WTC11 (cell line): ENCODE measurements around the gene ZNF804B. TPM values are rescaled to one million over a fixed set of nuclear protein-coding genes. Genes with fewer than 3 reads are reported as not detected.

Experiments
- ATAC-seq: fragments of 200-7000 bp; cut with Tn5 transposase; 2 replicates; pipeline ENCODE4 v1.10.0; 2021; ENCODE audit warnings: mild to moderate bottlenecking, moderate library complexity
- CTCF ChIA-PET: fragments of 300-600 bp; sonication (Branson Sonifier 250); formaldehyde crosslinking; loops from one replicate; lab custom pipeline; 2021; ENCODE audit warnings: antibody characterized with exemption; lab: Charles Lee
- POLR2A ChIA-PET: fragments of 350-600 bp; sonication (Branson Sonifier 250); formaldehyde crosslinking; loops from one replicate; lab custom pipeline; 2021; ENCODE audit warnings: antibody characterized with exemption; lab: Charles Lee
- DNase-seq: peaks from one replicate; pipeline ENCODE4 v3.0.0; 2021; ENCODE audit warnings: low spot score
- H3K27ac Mint-ChIP-seq: 2 replicates; pipeline ENCODE4 v1.8.0; 2021; ENCODE audit warnings: mixed read lengths
- H3K27me3 Mint-ChIP-seq: 2 replicates; pipeline ENCODE4 v1.8.0; 2021; ENCODE audit warnings: low read depth, mild to moderate bottlenecking, moderate library complexity, mixed read lengths
- H3K36me3 Mint-ChIP-seq: 2 replicates; pipeline ENCODE4 v1.8.0; 2021; ENCODE audit warnings: mixed read lengths
- H3K4me1 Mint-ChIP-seq: 2 replicates; pipeline ENCODE4 v1.8.0; 2022; ENCODE audit warnings: mixed read lengths
- H3K4me3 Mint-ChIP-seq: 2 replicates; pipeline ENCODE4 v1.8.0; 2021; ENCODE audit warnings: mild to moderate bottlenecking, moderate library complexity, mixed read lengths
- H3K9me3 Mint-ChIP-seq: 2 replicates; pipeline ENCODE4 v1.8.0; 2021; ENCODE audit warnings: mixed read lengths
- GTF2I ChIP-seq: fragments of 250-450 bp; sonication (Bioruptor Pico); conservative IDR thresholded peaks from 2 replicates; pipeline ENCODE4 v1.4.0; 2021; ENCODE audit warnings: mild to moderate bottlenecking
- JUN ChIP-seq: sonication (generic); formaldehyde crosslinking; IDR thresholded peaks from 2 replicates; pipeline ENCODE4 v1.8.0; 2023; ENCODE audit warnings: mild to moderate bottlenecking, missing genetic modification reagents
- PRRX2 ChIP-seq: fragments of 250-450 bp; sonication (Bioruptor Pico); IDR thresholded peaks from 2 replicates; pipeline ENCODE4 v1.8.0; 2021; ENCODE audit warnings: mild to moderate bottlenecking
- RELA ChIP-seq: sonication (generic); formaldehyde crosslinking; IDR thresholded peaks from 2 replicates; pipeline ENCODE4 v1.8.1; 2022; ENCODE audit warnings: missing genetic modification reagents, mild to moderate bottlenecking, borderline replicate concordance
- SMAD4 ChIP-seq: sonication (generic); formaldehyde crosslinking; IDR thresholded peaks from 2 replicates; pipeline ENCODE4 v1.8.0; 2022; ENCODE audit warnings: mild to moderate bottlenecking, missing genetic modification reagents
- TEAD1 ChIP-seq: sonication (generic); formaldehyde crosslinking; IDR thresholded peaks from 2 replicates; pipeline ENCODE4 v1.8.0; 2022; ENCODE audit warnings: mild to moderate bottlenecking, missing genetic modification reagents
- ZNF121 ChIP-seq: sonication (generic); formaldehyde crosslinking; IDR thresholded peaks from 2 replicates; pipeline ENCODE4 v1.8.0; 2023; ENCODE audit warnings: missing genetic modification reagents
- ZNF317 ChIP-seq: sonication (generic); formaldehyde crosslinking; IDR thresholded peaks from 2 replicates; pipeline ENCODE4 v1.8.1; 2023; ENCODE audit warnings: low read depth, mild to moderate bottlenecking, moderate library complexity, missing genetic modification reagents, borderline replicate concordance
- total RNA-seq: library from RNA; stranded (reverse); gene quantifications from 3 replicates; pipeline ENCODE4 v1.2.3, GENCODE V29; 2021
- TF ChIP-seq, protein P1 (sequence below): sonication (generic); formaldehyde crosslinking; IDR thresholded peaks from 2 replicates; pipeline ENCODE4 v1.8.1; 2023; ENCODE audit warnings: mild to moderate bottlenecking, missing genetic modification reagents
- TF ChIP-seq, protein P2 (sequence below): fragments of 250-450 bp; sonication (Bioruptor Pico); conservative IDR thresholded peaks from 2 replicates; pipeline ENCODE4 v1.9.0; 2021; ENCODE audit warnings: mild to moderate bottlenecking
- TF ChIP-seq, protein P3 (sequence below): sonication (generic); formaldehyde crosslinking; IDR thresholded peaks from 2 replicates; pipeline ENCODE4 v1.8.0; 2022; ENCODE audit warnings: mild to moderate bottlenecking, missing genetic modification reagents
- TF ChIP-seq, protein P4 (sequence below): sonication (generic); formaldehyde crosslinking; conservative IDR thresholded peaks from 2 replicates; pipeline ENCODE4 v1.8.1; 2022; ENCODE audit warnings: mild to moderate bottlenecking, missing genetic modification reagents
- TF ChIP-seq, protein P5 (sequence below): sonication (generic); formaldehyde crosslinking; IDR thresholded peaks from 2 replicates; pipeline ENCODE4 v1.8.0; 2023; ENCODE audit warnings: mild to moderate bottlenecking, missing genetic modification reagents
- TF ChIP-seq, protein P6 (sequence below): sonication (generic); formaldehyde crosslinking; IDR thresholded peaks from 2 replicates; pipeline ENCODE4 v1.8.1; 2023; ENCODE audit warnings: mild to moderate bottlenecking, missing genetic modification reagents, moderate library complexity
- TF ChIP-seq, protein P7 (sequence below): sonication (generic); formaldehyde crosslinking; IDR thresholded peaks from 2 replicates; pipeline ENCODE4 v1.8.1; 2023; ENCODE audit warnings: mild to moderate bottlenecking, moderate library complexity, missing genetic modification reagents

The ZNF804B gene
- total RNA-seq, 1 experiment from 2014 or later, result 0.04 TPM

DNA sequence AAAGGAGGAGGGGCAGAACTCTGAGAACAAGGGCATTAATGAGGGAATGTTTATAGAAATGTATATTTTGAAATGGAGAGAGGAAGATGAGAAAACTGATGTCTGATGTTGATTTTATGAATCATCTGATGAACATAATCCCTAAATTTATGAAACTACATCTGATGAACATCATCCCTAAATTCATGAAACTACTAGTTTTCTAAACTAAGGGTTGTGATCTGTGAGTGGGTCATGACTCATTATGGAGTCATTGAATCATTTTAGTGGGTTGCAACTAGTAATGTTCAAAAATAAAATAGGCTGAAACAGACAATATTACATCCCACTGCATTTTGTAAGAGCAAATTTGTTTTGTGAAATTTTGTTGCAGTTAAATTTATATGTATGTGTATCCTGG, 478.7 kb downstream of the ZNF804B start:
- DNase-seq (no peak), ATAC-seq (no peak)
- POLR2A ChIA-PET, result no interaction called here
- CTCF ChIA-PET, result no interaction called here
- peaks cover 8% of the 10 kb centered on the region; the same call in 1 of the 2 replicates for H3K4me1 Mint-ChIP-seq
- H3K9me3 Mint-ChIP-seq, result no peaks in the 10 kb centered on the region
- no peak overlapping the region for H3K4me3 Mint-ChIP-seq
- no peak overlapping the region for H3K27ac Mint-ChIP-seq
- H3K27me3 Mint-ChIP-seq, result no peaks in the 10 kb centered on the region
- TF ChIP-seq, protein P1, sequence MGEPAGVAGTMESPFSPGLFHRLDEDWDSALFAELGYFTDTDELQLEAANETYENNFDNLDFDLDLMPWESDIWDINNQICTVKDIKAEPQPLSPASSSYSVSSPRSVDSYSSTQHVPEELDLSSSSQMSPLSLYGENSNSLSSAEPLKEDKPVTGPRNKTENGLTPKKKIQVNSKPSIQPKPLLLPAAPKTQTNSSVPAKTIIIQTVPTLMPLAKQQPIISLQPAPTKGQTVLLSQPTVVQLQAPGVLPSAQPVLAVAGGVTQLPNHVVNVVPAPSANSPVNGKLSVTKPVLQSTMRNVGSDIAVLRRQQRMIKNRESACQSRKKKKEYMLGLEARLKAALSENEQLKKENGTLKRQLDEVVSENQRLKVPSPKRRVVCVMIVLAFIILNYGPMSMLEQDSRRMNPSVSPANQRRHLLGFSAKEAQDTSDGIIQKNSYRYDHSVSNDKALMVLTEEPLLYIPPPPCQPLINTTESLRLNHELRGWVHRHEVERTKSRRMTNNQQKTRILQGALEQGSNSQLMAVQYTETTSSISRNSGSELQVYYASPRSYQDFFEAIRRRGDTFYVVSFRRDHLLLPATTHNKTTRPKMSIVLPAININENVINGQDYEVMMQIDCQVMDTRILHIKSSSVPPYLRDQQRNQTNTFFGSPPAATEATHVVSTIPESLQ (CRISPR knock-in tag), result no peak
- TF ChIP-seq, protein P2, sequence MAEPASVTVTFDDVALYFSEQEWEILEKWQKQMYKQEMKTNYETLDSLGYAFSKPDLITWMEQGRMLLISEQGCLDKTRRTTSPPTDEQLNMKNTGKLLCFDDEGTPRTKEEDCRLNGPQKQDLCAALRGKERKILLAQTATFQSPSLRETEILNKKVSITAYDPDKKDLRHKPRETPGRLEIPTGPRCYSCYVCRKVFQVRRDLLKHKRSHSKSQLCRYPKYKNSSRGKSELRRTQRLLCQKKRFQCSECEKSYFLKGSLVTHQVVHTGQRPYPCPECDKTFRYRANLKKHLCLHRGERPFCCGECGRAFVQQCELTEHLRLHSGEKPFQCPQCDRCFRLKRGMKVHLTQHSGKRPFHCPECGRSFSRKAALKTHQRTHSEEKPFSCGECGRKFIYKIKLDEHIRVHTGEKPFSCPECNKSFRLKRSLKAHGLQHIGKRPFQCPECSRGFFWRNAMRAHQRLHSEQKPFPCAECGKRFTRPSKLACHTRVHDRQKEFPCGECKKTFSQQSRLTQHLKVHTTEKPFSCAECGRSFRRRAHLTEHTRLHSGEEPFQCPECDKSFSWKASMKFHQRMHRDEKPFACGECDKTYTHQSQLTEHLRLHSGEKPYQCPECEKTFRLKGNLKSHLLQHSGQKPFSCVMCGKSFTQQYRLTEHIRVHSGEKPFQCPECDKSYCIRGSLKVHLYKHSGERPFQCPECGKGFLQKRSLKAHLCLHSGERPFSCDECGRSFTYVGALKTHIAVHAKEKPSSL (CRISPR knock-in tag), result no peak
- TF ChIP-seq ZNF121 (no peak), JUN (no peak), TEAD1 (no peak), SMAD4 (no peak)
- TF ChIP-seq, protein P3, sequence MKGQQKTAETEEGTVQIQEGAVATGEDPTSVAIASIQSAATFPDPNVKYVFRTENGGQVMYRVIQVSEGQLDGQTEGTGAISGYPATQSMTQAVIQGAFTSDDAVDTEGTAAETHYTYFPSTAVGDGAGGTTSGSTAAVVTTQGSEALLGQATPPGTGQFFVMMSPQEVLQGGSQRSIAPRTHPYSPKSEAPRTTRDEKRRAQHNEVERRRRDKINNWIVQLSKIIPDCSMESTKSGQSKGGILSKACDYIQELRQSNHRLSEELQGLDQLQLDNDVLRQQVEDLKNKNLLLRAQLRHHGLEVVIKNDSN (CRISPR knock-in tag), result no peak
- TF ChIP-seq, protein P4, sequence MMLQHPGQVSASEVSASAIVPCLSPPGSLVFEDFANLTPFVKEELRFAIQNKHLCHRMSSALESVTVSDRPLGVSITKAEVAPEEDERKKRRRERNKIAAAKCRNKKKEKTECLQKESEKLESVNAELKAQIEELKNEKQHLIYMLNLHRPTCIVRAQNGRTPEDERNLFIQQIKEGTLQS, result no peak
- TF ChIP-seq, protein P5, sequence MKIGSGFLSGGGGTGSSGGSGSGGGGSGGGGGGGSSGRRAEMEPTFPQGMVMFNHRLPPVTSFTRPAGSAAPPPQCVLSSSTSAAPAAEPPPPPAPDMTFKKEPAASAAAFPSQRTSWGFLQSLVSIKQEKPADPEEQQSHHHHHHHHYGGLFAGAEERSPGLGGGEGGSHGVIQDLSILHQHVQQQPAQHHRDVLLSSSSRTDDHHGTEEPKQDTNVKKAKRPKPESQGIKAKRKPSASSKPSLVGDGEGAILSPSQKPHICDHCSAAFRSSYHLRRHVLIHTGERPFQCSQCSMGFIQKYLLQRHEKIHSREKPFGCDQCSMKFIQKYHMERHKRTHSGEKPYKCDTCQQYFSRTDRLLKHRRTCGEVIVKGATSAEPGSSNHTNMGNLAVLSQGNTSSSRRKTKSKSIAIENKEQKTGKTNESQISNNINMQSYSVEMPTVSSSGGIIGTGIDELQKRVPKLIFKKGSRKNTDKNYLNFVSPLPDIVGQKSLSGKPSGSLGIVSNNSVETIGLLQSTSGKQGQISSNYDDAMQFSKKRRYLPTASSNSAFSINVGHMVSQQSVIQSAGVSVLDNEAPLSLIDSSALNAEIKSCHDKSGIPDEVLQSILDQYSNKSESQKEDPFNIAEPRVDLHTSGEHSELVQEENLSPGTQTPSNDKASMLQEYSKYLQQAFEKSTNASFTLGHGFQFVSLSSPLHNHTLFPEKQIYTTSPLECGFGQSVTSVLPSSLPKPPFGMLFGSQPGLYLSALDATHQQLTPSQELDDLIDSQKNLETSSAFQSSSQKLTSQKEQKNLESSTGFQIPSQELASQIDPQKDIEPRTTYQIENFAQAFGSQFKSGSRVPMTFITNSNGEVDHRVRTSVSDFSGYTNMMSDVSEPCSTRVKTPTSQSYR (CRISPR knock-in tag), result no peak
- no peaks in the 10 kb centered on the region for H3K36me3 Mint-ChIP-seq

DNA sequence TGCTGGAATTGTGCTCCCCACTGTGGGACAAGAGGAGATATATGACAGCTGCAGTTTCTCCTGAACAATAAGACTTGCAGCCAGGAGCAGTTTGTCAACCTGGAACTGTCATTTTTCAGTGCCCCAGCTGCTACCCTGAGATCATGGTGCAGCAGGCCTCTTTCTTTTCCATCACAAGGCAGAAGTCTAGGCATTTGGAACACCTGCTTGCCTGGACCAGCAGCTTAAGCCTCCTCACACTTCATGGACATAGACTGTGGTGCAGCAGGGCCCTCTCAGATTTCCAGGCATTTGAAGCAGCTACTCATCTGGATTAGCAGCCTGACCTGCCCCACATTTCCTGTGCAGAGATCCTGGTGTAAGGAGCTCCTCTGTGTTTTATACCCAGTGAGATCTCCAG, 486.7 kb downstream of the ZNF804B start:
- no peak for ATAC-seq
- ChIA-PET CTCF (interaction anchor here (1.4 kb wide), 1 partner anchor 901 kb away, joined by 3 read pairs; no protein-coding TSS in a partner anchor), POLR2A (no interaction called here)
- Mint-ChIP-seq H3K36me3 (peaks cover 18% of the 10 kb centered on the region), H3K9me3 (peaks cover 28% of the 10 kb centered on the region), H3K4me3 (no peak overlapping the region), H3K27me3 (no peaks in the 10 kb centered on the region), H3K27ac (no peak overlapping the region), H3K4me1 (peaks cover 4% of the 10 kb centered on the region; the same call in 1 of the 2 replicates)
- no peak for DNase-seq
- TF ChIP-seq, protein P6, sequence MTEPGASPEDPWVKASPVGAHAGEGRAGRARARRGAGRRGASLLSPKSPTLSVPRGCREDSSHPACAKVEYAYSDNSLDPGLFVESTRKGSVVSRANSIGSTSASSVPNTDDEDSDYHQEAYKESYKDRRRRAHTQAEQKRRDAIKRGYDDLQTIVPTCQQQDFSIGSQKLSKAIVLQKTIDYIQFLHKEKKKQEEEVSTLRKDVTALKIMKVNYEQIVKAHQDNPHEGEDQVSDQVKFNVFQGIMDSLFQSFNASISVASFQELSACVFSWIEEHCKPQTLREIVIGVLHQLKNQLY (CRISPR knock-in tag), result no peak
- TF ChIP-seq PRRX2 (CRISPR knock-in tag), result no peak
- TF ChIP-seq, protein P7, sequence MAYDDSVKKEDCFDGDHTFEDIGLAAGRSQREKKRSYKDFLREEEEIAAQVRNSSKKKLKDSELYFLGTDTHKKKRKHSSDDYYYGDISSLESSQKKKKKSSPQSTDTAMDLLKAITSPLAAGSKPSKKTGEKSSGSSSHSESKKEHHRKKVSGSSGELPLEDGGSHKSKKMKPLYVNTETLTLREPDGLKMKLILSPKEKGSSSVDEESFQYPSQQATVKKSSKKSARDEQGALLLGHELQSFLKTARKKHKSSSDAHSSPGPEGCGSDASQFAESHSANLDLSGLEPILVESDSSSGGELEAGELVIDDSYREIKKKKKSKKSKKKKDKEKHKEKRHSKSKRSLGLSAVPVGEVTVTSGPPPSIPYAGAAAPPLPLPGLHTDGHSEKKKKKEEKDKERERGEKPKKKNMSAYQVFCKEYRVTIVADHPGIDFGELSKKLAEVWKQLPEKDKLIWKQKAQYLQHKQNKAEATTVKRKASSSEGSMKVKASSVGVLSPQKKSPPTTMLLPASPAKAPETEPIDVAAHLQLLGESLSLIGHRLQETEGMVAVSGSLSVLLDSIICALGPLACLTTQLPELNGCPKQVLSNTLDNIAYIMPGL (CRISPR knock-in tag), result no peak
- no peak for TF ChIP-seq RELA
- no peak for TF ChIP-seq ZNF317
- TF ChIP-seq GTF2I (CRISPR knock-in tag), result no peak
